WTC11 (cell line): ENCODE data around the gene CLCN4. TPM values are rescaled to one million over a fixed set of nuclear protein-coding genes. Genes with fewer than 3 reads are reported as not detected.

ENCODE experiments used
- ATAC-seq: fragments of 200-7000 bp; cut with Tn5 transposase; 2 replicates; pipeline ENCODE4 v1.10.0; 2021; ENCODE audit warnings: mild to moderate bottlenecking, moderate library complexity
- CTCF ChIA-PET: fragments of 300-600 bp; sonication (Branson Sonifier 250); formaldehyde crosslinking; loops from one replicate; lab custom pipeline; 2021; ENCODE audit warnings: antibody characterized with exemption; lab: Charles Lee
- POLR2A ChIA-PET: fragments of 350-600 bp; sonication (Branson Sonifier 250); formaldehyde crosslinking; loops from one replicate; lab custom pipeline; 2021; ENCODE audit warnings: antibody characterized with exemption; lab: Charles Lee
- DNase-seq: peaks from one replicate; pipeline ENCODE4 v3.0.0; 2021; ENCODE audit warnings: low spot score
- H3K27ac Mint-ChIP-seq: 2 replicates; pipeline ENCODE4 v1.8.0; 2021; ENCODE audit warnings: mixed read lengths
- H3K27me3 Mint-ChIP-seq: 2 replicates; pipeline ENCODE4 v1.8.0; 2021; ENCODE audit warnings: low read depth, mild to moderate bottlenecking, moderate library complexity, mixed read lengths
- H3K36me3 Mint-ChIP-seq: 2 replicates; pipeline ENCODE4 v1.8.0; 2021; ENCODE audit warnings: mixed read lengths
- H3K4me1 Mint-ChIP-seq: 2 replicates; pipeline ENCODE4 v1.8.0; 2022; ENCODE audit warnings: mixed read lengths
- H3K4me3 Mint-ChIP-seq: 2 replicates; pipeline ENCODE4 v1.8.0; 2021; ENCODE audit warnings: mild to moderate bottlenecking, moderate library complexity, mixed read lengths
- H3K9me3 Mint-ChIP-seq: 2 replicates; pipeline ENCODE4 v1.8.0; 2021; ENCODE audit warnings: mixed read lengths
- ARID4B ChIP-seq: sonication (generic); formaldehyde crosslinking; IDR thresholded peaks from 2 replicates; pipeline ENCODE4 v1.8.0; 2023; ENCODE audit warnings: missing genetic modification reagents, mild to moderate bottlenecking, borderline replicate concordance
- CREM ChIP-seq: sonication (generic); formaldehyde crosslinking; IDR thresholded peaks from 2 replicates; pipeline ENCODE4 v1.8.1; 2022; ENCODE audit warnings: mild to moderate bottlenecking, missing genetic modification reagents, moderate library complexity
- E2F5 ChIP-seq: sonication (generic); formaldehyde crosslinking; IDR thresholded peaks from 2 replicates; pipeline ENCODE4 v1.8.1; 2022; ENCODE audit warnings: mild to moderate bottlenecking, moderate library complexity, missing genetic modification reagents
- GRHL2 ChIP-seq: fragments of 250-450 bp; sonication (Bioruptor Pico); IDR thresholded peaks from 2 replicates; pipeline ENCODE4 v1.8.0; 2022; ENCODE audit warnings: mild to moderate bottlenecking, moderate library complexity; ENCODE audit not compliant: insufficient replicate concordance, severe bottlenecking
- HMGXB4 ChIP-seq: sonication (generic); formaldehyde crosslinking; IDR thresholded peaks from 2 replicates; pipeline ENCODE4 v1.8.1; 2023; ENCODE audit warnings: mild to moderate bottlenecking, moderate library complexity, missing genetic modification reagents
- KAT7 ChIP-seq: sonication (generic); formaldehyde crosslinking; IDR thresholded peaks from 2 replicates; pipeline ENCODE4 v1.8.1; 2023; ENCODE audit warnings: missing genetic modification reagents, mild to moderate bottlenecking, borderline replicate concordance
- NFATC4 ChIP-seq: fragments of 250-450 bp; sonication (Bioruptor Pico); IDR thresholded peaks from 2 replicates; pipeline ENCODE4 v1.9.0; 2021; ENCODE audit warnings: mild to moderate bottlenecking
- NFE2L1 ChIP-seq: sonication (generic); formaldehyde crosslinking; IDR thresholded peaks from 2 replicates; pipeline ENCODE4 v1.8.1; 2023; ENCODE audit warnings: missing genetic modification reagents
- PREB ChIP-seq: sonication (generic); formaldehyde crosslinking; IDR thresholded peaks from 2 replicates; pipeline ENCODE4 v1.8.1; 2022; ENCODE audit warnings: mild to moderate bottlenecking, missing genetic modification reagents, moderate library complexity, borderline replicate concordance
- TEAD4 ChIP-seq: sonication (generic); formaldehyde crosslinking; IDR thresholded peaks from 2 replicates; pipeline ENCODE4 v1.8.0; 2022; ENCODE audit warnings: mild to moderate bottlenecking, missing genetic modification reagents
- TP53 ChIP-seq: sonication (generic); formaldehyde crosslinking; IDR thresholded peaks from 2 replicates; pipeline ENCODE4 v1.8.1; 2023; ENCODE audit warnings: mild to moderate bottlenecking, missing genetic modification reagents
- USF1 ChIP-seq: sonication (generic); formaldehyde crosslinking; IDR thresholded peaks from 2 replicates; pipeline ENCODE4 v1.8.0; 2022; ENCODE audit warnings: mild to moderate bottlenecking, missing genetic modification reagents
- ZBTB21 ChIP-seq: sonication (generic); formaldehyde crosslinking; IDR thresholded peaks from 2 replicates; pipeline ENCODE4 v1.8.1; 2023; ENCODE audit warnings: mild to moderate bottlenecking, missing genetic modification reagents, borderline replicate concordance
- ZNF219 ChIP-seq: sonication (generic); formaldehyde crosslinking; IDR thresholded peaks from 2 replicates; pipeline ENCODE4 v1.8.0; 2023; ENCODE audit warnings: missing genetic modification reagents, mild to moderate bottlenecking, borderline replicate concordance
- ZNF416 ChIP-seq: fragments of 250-450 bp; sonication (Bioruptor Pico); IDR thresholded peaks from 2 replicates; pipeline ENCODE4 v1.9.0; 2021; ENCODE audit warnings: mild to moderate bottlenecking, inconsistent platforms
- ZNF532 ChIP-seq: fragments of 250-450 bp; sonication (Bioruptor Pico); IDR thresholded peaks from 2 replicates; pipeline ENCODE4 v1.9.0; 2021; ENCODE audit warnings: mild to moderate bottlenecking, borderline replicate concordance
- total RNA-seq: library from RNA; stranded (reverse); gene quantifications from 3 replicates; pipeline ENCODE4 v1.2.3, GENCODE V29; 2021
- TF ChIP-seq, protein P1 (sequence below): sonication (generic); formaldehyde crosslinking; IDR thresholded peaks from 2 replicates; pipeline ENCODE4 v1.8.0; 2023; ENCODE audit warnings: missing genetic modification reagents
- TF ChIP-seq, protein P2 (sequence below): sonication (generic); formaldehyde crosslinking; IDR thresholded peaks from 2 replicates; pipeline ENCODE4 v1.8.1; 2023; ENCODE audit warnings: mild to moderate bottlenecking, missing genetic modification reagents
- TF ChIP-seq, protein P3 (sequence below): fragments of 250-450 bp; sonication (Bioruptor Pico); IDR thresholded peaks from 2 replicates; pipeline ENCODE4 v1.9.0; 2021; ENCODE audit warnings: mild to moderate bottlenecking

CLCN4 gene
- total RNA-seq, 1 experiment from 2014 or later = 8.9 TPM

DNA sequence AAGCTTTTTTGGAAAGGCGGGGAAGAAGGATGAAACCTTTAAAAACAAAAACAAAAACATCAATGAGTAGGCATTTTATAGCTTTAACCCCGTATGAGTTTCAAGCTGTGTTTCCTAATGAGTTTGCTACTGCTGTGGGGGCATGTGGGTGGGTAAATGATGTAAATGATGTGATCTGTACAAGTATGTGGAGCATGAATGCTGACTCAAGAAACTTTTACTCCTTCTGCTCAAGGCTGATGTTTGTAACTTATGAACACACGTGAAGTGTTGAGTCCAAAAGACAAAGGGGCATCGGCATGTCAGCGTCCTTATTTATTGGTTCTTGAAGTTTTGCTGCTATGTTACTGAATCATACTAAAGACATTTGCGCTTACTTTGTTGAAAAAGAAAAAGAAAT is 76.9 kb downstream of the CLCN4 start:
- Mint-ChIP-seq H3K9me3 (no peaks in the 10 kb centered on the region), H3K4me1 (no peaks in the 10 kb centered on the region), H3K27me3 (no peaks in the 10 kb centered on the region), H3K27ac (no peak overlapping the region), H3K4me3 (no peak overlapping the region), H3K36me3 (no peaks in the 10 kb centered on the region)
- no peak for DNase-seq
- ATAC-seq = no peak
- POLR2A ChIA-PET = no interaction called here
- TF ChIP-seq HMGXB4 (CRISPR knock-in tag) = no peak
- no peak for TF ChIP-seq E2F5 (CRISPR knock-in tag)
- no peak for TF ChIP-seq NFATC4
- TF ChIP-seq, protein P1, sequence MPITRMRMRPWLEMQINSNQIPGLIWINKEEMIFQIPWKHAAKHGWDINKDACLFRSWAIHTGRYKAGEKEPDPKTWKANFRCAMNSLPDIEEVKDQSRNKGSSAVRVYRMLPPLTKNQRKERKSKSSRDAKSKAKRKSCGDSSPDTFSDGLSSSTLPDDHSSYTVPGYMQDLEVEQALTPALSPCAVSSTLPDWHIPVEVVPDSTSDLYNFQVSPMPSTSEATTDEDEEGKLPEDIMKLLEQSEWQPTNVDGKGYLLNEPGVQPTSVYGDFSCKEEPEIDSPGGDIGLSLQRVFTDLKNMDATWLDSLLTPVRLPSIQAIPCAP (CRISPR knock-in tag) = no peak
- TF ChIP-seq TEAD4 (CRISPR knock-in tag) = no peak
- TF ChIP-seq USF1 (CRISPR knock-in tag) = no peak
- no peak for TF ChIP-seq ZNF416 (CRISPR knock-in tag)
- TF ChIP-seq ARID4B = no peak
- no peak for TF ChIP-seq ZBTB21 (CRISPR knock-in tag)
- no peak for TF ChIP-seq CREM
- no peak for TF ChIP-seq ZNF219 (CRISPR knock-in tag)
- TF ChIP-seq KAT7 (CRISPR knock-in tag) = no peak
- TF ChIP-seq GRHL2 = no peak
- TF ChIP-seq, protein P2, sequence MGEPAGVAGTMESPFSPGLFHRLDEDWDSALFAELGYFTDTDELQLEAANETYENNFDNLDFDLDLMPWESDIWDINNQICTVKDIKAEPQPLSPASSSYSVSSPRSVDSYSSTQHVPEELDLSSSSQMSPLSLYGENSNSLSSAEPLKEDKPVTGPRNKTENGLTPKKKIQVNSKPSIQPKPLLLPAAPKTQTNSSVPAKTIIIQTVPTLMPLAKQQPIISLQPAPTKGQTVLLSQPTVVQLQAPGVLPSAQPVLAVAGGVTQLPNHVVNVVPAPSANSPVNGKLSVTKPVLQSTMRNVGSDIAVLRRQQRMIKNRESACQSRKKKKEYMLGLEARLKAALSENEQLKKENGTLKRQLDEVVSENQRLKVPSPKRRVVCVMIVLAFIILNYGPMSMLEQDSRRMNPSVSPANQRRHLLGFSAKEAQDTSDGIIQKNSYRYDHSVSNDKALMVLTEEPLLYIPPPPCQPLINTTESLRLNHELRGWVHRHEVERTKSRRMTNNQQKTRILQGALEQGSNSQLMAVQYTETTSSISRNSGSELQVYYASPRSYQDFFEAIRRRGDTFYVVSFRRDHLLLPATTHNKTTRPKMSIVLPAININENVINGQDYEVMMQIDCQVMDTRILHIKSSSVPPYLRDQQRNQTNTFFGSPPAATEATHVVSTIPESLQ (CRISPR knock-in tag) = no peak
- no peak for TF ChIP-seq ZNF532
- no peak for TF ChIP-seq TP53 (CRISPR knock-in tag)
- no peak for TF ChIP-seq PREB (CRISPR knock-in tag)
- TF ChIP-seq, protein P3, sequence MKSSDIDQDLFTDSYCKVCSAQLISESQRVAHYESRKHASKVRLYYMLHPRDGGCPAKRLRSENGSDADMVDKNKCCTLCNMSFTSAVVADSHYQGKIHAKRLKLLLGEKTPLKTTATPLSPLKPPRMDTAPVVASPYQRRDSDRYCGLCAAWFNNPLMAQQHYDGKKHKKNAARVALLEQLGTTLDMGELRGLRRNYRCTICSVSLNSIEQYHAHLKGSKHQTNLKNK (CRISPR knock-in tag) = no peak
- TF ChIP-seq NFE2L1 (CRISPR knock-in tag) = no peak
- CTCF ChIA-PET = no interaction called here
